CD4-positive, alpha-beta T cell treated with Interleukin-15 for 4 hours (primary cell): ENCODE data around the gene MESP2.

Source experiments
- DNase-seq: peaks from one replicate; pipeline ENCODE4 v3.0.0-alpha.2; 2020; ENCODE audit warnings: low spot score

Gene MESP2

DNA sequence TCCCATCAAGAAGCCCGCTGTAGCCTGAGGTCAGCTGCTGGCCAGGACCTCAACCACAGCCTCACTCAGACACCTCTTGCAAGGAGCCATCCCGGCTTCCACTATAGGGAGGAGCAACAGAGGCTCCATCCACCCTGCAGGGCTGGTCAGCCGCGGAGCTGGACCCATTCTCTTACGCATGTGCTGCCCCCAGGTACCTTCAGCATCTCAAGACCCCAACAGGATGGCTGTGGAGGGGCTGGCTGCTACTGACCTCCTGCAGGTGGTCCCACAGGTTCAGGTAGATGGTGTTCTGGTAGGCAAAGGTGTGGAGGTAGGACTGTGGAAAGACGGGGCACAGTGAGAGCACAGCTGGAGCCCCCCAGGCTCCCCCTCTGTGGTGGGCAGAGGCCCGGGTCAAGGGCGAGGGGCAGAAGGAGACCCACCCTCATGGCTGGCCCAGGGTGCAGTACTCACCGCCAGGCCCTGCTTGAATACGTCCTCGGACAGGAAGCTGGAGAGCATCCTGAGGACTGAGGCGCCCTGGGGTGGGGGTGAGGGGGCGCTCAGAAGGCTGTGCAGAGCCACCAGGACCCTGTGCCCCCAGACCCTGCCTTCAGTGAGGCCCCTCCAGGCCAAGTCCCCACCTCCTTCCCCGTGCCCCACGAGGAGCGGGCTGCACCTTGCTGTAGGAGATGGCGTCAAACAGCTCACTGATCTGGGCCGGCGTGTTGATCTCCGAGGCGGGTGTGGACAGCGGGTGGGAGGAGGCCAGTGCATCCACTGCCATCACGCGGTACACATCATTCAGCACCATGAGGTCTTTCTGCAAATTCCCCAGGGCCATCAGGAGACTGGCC, 27.1 kb downstream of the MESP2 start:
- DNase-seq: no peak

DNA sequence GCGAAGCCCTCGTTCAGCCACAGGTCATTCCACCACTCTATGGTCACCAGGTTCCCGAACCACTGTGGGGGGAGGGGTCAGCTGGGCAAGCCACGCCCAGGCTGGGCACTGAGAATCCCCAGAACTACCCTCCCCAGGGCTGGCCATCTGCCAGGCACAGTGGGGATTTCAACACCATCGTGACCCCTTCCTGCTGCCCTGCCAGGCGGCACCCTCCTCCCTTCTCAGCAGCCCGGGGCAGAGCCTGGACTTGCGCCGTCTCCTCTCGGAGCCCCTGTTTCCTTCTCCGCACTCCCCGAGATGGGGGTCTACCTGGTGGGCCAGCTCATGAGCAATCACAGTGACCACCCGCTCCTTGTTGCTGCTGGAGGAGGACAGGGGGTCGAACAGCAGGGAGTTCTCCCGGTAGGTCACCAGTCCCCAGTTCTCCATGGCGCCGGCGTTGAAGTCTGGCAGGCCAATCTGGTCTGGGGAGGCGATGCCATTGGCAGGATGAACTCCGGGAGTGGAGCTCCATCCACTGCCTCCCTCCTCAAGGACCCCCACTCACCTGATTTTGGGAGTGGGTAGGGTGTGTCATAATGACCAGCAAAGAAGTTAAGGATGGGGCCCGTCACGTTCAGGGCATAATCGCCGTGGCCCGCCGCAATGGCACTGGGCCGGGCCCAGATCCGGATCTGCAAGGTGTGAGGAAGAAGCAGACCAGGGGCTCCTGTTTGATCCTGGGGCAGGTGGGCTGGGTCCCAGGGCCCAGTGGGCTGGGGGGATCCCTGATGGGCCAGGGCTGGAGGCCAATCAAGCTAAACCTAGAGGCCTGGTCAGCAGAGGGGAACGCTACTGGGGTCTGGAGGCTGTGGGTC, 28.0 kb downstream of the MESP2 start:
- no peak for DNase-seq

- DNase-seq: no peak
These were observed 29.4 kb downstream of the MESP2 start for GRCh38 chr15:89805241-89806209.

DNA sequence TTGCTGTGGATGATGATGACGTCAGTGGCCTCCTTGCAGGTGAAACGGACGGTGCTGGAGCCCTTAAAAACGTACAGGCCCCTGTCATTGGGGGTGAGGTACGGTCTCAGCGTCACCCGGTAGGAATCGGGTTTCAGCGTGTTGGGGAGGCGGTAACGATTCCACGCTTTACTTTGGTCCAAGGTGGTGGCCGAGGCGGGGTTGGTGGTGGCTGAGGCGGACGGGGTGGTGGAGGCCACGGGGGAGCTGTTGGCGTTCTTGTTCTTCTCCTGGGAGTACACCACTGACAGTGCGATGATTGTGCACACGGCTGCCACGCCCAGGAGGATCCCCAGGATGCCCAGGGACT, 30.1 kb downstream of the MESP2 start:
- DNase-seq: no peak

- DNase-seq: no peak
These were observed 30.7 kb downstream of the MESP2 start for GRCh38 chr15:89806559-89807550.

DNA sequence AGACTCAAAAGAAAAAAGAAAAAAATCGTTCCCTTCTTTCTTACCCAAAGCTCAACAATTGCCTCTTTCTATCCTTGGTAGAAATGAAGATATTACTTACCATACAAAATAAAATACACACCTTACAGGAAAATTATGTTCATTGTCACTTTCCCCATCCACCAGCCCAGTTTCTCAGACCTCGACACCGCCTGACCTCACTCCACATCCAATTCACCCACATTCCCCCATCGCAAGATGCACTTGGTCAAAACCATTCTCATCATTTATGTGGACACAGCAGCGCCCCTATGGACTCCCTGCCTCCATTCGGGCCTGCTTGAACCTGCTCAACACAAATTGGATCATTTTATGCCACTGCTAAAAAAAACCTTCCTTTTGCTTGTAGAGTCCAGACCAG, 31.6 kb downstream of the MESP2 start:
- no peak for DNase-seq

GRCh38 chr15:89808160-89808870, 32.2 kb downstream of the MESP2 start:
- no peak for DNase-seq

- no peak for DNase-seq
These were observed 33.1 kb downstream of the MESP2 start for GRCh38 chr15:89809093-89809786.

GRCh38 chr15:89809787-89810148, 33.6 kb downstream of the MESP2 start:
- no peak for DNase-seq

GRCh38 chr15:89810837-89811236, 34.7 kb downstream of the MESP2 start:
- DNase-seq: no peak

- DNase-seq: no peak
These were observed 36.1 kb downstream of the MESP2 start for GRCh38 chr15:89812011-89812846.

GRCh38 chr15:89812847-89813320, 36.8 kb downstream of the MESP2 start:
- DNase-seq: no peak

GRCh38 chr15:89813381-89814111, 37.4 kb downstream of the MESP2 start:
- no peak for DNase-seq

- DNase-seq: no peak
These were observed 38.1 kb downstream of the MESP2 start for GRCh38 chr15:89814112-89814742.

GRCh38 chr15:89815769-89816168, 39.6 kb downstream of the MESP2 start:
- DNase-seq: no peak

- DNase-seq: no peak
These were observed 41.7 kb downstream of the MESP2 start for GRCh38 chr15:89817701-89818280.

DNA sequence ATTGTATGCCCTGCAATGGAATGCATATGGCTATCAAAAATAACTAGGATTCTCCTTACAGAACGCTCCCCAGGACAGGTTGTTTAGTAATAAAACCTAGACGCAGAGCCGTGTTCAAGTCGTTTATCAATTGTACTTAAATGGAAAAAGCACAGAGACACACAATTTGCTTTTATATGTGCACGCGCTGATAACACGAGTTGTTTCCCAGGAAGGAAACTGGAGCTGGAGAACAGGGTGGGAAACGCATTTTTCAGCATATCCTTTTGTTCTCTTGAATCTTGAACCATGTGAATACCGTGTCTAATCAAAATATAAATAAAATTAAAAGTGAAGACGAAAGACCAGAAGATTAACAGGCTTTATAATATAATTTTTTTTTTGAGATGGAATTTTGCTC, 42.2 kb downstream of the MESP2 start:
- no peak for DNase-seq
